ENCODE data around the gene XXYLT1. TPM values are rescaled to one million over a fixed set of nuclear protein-coding genes. Genes with fewer than 3 reads are reported as not detected.

Gene XXYLT1
- total RNA-seq, 1 experiment from 2014 or later, result 10.9 TPM

DNA sequence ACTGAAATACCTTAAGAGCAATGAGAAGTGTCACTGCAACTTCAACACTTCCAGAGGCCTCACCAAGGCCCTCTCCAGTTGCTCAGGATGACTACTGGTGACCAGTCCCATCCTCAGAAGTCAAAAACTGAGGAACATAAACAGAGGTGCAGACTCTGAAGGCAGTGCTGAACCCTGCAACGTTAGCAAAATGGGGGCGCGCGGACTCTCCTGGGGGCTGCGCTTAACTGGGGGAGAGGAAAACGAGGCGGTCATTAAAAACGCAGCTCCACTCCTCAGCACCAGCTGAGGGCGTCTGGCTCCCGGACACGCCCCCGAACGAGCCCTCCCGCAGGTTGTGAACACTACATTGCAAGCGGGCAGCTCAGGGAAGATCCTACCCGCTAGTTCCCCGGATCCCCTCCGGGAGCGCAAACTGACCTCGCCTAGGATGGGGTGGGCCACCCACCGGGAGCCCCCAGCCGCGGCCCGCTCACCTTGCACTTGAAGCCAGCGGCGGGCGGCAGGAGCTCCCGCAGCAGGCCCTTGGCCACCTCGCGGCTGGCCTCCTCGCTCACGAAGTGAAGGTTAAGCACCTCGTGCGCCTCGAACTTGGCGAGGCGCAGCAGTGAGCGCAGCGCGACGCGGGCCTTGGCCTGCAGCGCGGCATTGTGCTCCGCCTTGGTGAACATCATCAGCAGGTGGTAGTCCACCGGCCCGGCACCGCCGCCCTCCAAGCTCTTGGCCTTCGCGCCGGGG, 711 bp downstream of the XXYLT1 start:
- Histone ChIP-seq H3K9ac (ENCODE audit: low read length) (peak overlapping the region; percentile 76), H2AFZ (ENCODE audit: low read depth, low read length, poor library complexity, severe bottlenecking) (no peak overlapping the region), H3K9me3 (ENCODE audit: control insufficient read depth in 1 of 2, insufficient read depth in 1 of 2, low read depth in 1 of 2, low read length in 2 of 2) (no peaks in the 10 kb centered on the region), H3K27me3 (ENCODE audit: insufficient read depth, low read length) (no peaks in the 10 kb centered on the region), H3K4me1 (ENCODE audit: control insufficient read depth in 1 of 2, insufficient read depth in 2 of 2, low read length in 2 of 2) (peaks cover 12 to 25% of the 10 kb centered on the region in 2 experiments), H3K4me2 (ENCODE audit: low read length) (peak overlapping the region; percentile 87), H4K20me1 (ENCODE audit: insufficient read depth) (no peaks in the 10 kb centered on the region), H3K79me2 (ENCODE audit: insufficient read depth, low read length) (peaks cover 34% of the 10 kb centered on the region), H3K27ac (ENCODE audit: low read depth, low read length) (peak overlapping the region; percentile 77), H3K4me3 (replicated peaks in 1 of 2; ENCODE audit: low read depth in 1 of 2, low read length in 2 of 2) (peak overlapping the region; percentile 63 to 74), H3K9me2 (ENCODE audit: insufficient read depth) (no peaks in the 10 kb centered on the region), H3K36me3 (ENCODE audit: control insufficient read depth in 1 of 2, insufficient read depth in 2 of 2, low read length in 2 of 2) (0 out of 4 replicates have a peak, but pooled peaks cover 0 to 5% of the 10 kb centered on the region in 2 experiments)
- TF ChIP-seq CBX3 (IDR thresholded peaks at IDR 0.05; ENCODE audit: low read depth) (0 out of 2 replicates have a peak, but pooled peaks have one; percentile 32), CTCF (IDR thresholded peaks at IDR 0.05 in 2 of 3, conservative IDR thresholded peaks at IDR 0.05 in 1 of 3; ENCODE audit: borderline replicate concordance in 1 of 3, insufficient read depth in 1 of 3, low read depth in 2 of 3, low read length in 2 of 3) (0 out of 6 replicates have a peak, but pooled peaks of 1 of the 3 experiments have one; percentile 8), SP1 (IDR thresholded peaks at IDR 0.05; ENCODE audit: low read depth) (no peak), REST (IDR thresholded peaks at IDR 0.05; ENCODE audit: low read depth) (no peak), RAD21 (IDR thresholded peaks at IDR 0.05; ENCODE audit: low read depth) (peak; percentile 32), MAX (IDR thresholded peaks at IDR 0.05) (peak; percentile 93), SIN3A (IDR thresholded peaks at IDR 0.05; ENCODE audit: low read depth) (peak; percentile 24; the same call in 1 of the 2 replicates)
- CTCF ChIA-PET, result interaction anchor here (0.7 to 3.4 kb wide), 19 partner anchors 8 to 636 kb away, joined by 3 to 142 read pairs (median 5); partner anchors contain the start of genes LSG1 and PPP1R2
- intact Hi-C loops (cut with micrococcal nuclease), result loop anchor here (2.0 to 5.0 kb wide), 2 partner anchors 172 to 581 kb away; partner anchors contain the start of gene ACAP2
- BruUV-seq (replicated peaks), result no TSS peak
- DNase-seq (ENCODE audit: low read depth, low spot score), result peak; percentile 26
- peak; percentile 46 for ATAC-seq
- POLR2A ChIA-PET, result interaction anchor here (1.1 to 2.0 kb wide), 4 partner anchors 173 to 588 kb away, joined by 3 to 10 read pairs (median 6); partner anchors contain the start of genes ACAP2 and PPP1R2
- RAD21 ChIA-PET (ENCODE audit: low non-redundant PET in 1 of 2, low total read pairs in 2 of 2, uncharacterized antibody in 2 of 2, unreplicated experiment in 2 of 2), result interaction anchor here (0.6 to 1.9 kb wide), 3 partner anchors 247 to 588 kb away, joined by 3 to 6 read pairs (median 6); no protein-coding TSS in a partner anchor

Measured in HCT116 (cell line).